Thoracic aorta (tissue), 2 donors: ENCODE data around the gene NTNG1. TPM values are rescaled to one million over a fixed set of nuclear protein-coding genes. Genes with fewer than 3 reads are reported as not detected.

ENCODE experiments used
- ATAC-seq: fragments of 150-250 bp; one replicate; pipeline ENCODE4 v1.8.0; 2017; ENCODE audit warnings: low read depth; ENCODE audit not compliant: insufficient number of reproducible peaks, low FRiP score
- DNase-seq: peaks from one replicate; pipeline ENCODE4 v3.0.0-alpha.2; 2020; ENCODE audit warnings: low spot score
- H3K27ac ChIP-seq, 2 donors: fragments of 200-600 bp; sonication (generic); 1 replicate in 1 of 2; 2 replicates in 1 of 2; pipeline ENCODE4 v1.5.1; 2016; ENCODE audit warnings: mild to moderate bottlenecking in 2 of 2, moderate library complexity in 2 of 2
- H3K27me3 ChIP-seq: fragments of 200-600 bp; sonication (generic); replicated peaks from 2 replicates; pipeline ENCODE4 v1.6.0; 2016; ENCODE audit warnings: mild to moderate bottlenecking; ENCODE audit not compliant: insufficient read depth
- H3K36me3 ChIP-seq: fragments of 200-600 bp; sonication (generic); one replicate; pipeline ENCODE4 v1.5.1; 2016
- H3K4me1 ChIP-seq, 2 donors: fragments of 200-600 bp; sonication (generic); 1 replicate in 1 of 2; 2 replicates in 1 of 2; pipeline versions ENCODE4 v1.5.1 to v1.6.0; 2016; ENCODE audit warnings: low read depth in 2 of 2, mild to moderate bottlenecking in 1 of 2; ENCODE audit not compliant: control insufficient read depth in 1 of 2
- H3K4me3 ChIP-seq: fragments of 200-600 bp; sonication (generic); 2 replicates; pipeline ENCODE4 v1.5.1; 2016; ENCODE audit warnings: mild to moderate bottlenecking
- H3K9me3 ChIP-seq: fragments of 200-600 bp; sonication (generic); 2 replicates; pipeline ENCODE4 v1.5.1; 2016
- CTCF ChIP-seq: fragments of 200-600 bp; sonication (generic); IDR thresholded peaks from one replicate; pipeline ENCODE4 v1.5.1; 2019; ENCODE audit warnings: antibody characterized with exemption
- total RNA-seq, 2 donors: library from RNA; depleted of rRNA; stranded (reverse); fragments of >200 nt; gene quantifications; one replicate each; pipeline versions ENCODE4 v1.1.0 to v1.2.3, GENCODE V29; 2016

Gene NTNG1
- total RNA-seq, 2 donors from 2014 or later = 0.99 to 1.4 TPM

- Histone ChIP-seq H3K27ac (no peak overlapping the region), H3K9me3 (no peaks in the 10 kb centered on the region), H3K4me1 (no peaks in the 10 kb centered on the region), H3K27me3 (no peaks in the 10 kb centered on the region), H3K36me3 (no peaks in the 10 kb centered on the region), H3K4me3 (no peak overlapping the region)
- no peak for TF ChIP-seq CTCF
- DNase-seq (no peak), ATAC-seq (no peak)
Observed at GRCh38 chr1:107479865-107480350, 339.1 kb downstream of the NTNG1 start.

GRCh38 chr1:107480548-107481415 is 339.9 kb downstream of the NTNG1 start:
- Histone ChIP-seq H3K9me3 (no peaks in the 10 kb centered on the region), H3K36me3 (no peaks in the 10 kb centered on the region), H3K27me3 (no peaks in the 10 kb centered on the region), H3K4me3 (no peak overlapping the region), H3K4me1 (no peaks in the 10 kb centered on the region), H3K27ac (no peak overlapping the region)
- DNase-seq (no peak), ATAC-seq (no peak)
- no peak for TF ChIP-seq CTCF

- ATAC-seq (no peak), DNase-seq (no peak)
- Histone ChIP-seq H3K9me3 (no peaks in the 10 kb centered on the region), H3K36me3 (no peaks in the 10 kb centered on the region), H3K27me3 (no peaks in the 10 kb centered on the region), H3K4me1 (no peaks in the 10 kb centered on the region), H3K4me3 (no peak overlapping the region), H3K27ac (no peak overlapping the region)
- no peak for TF ChIP-seq CTCF
Observed at GRCh38 chr1:107481756-107482384, 341.0 kb downstream of the NTNG1 start.

- Histone ChIP-seq H3K36me3 (no peaks in the 10 kb centered on the region), H3K4me3 (no peak overlapping the region), H3K4me1 (no peaks in the 10 kb centered on the region), H3K27ac (no peak overlapping the region), H3K9me3 (no peaks in the 10 kb centered on the region), H3K27me3 (no peaks in the 10 kb centered on the region)
- no peak for DNase-seq
- no peak for TF ChIP-seq CTCF
- no peak for ATAC-seq
Observed at GRCh38 chr1:107483949-107484348, 343.1 kb downstream of the NTNG1 start.

- H3K4me1 ChIP-seq = no peaks in the 10 kb centered on the region
- TF ChIP-seq CTCF = no peak
- DNase-seq = no peak
- H3K36me3 ChIP-seq = no peaks in the 10 kb centered on the region
- H3K4me3 ChIP-seq = no peak overlapping the region
- no peak overlapping the region for H3K27ac ChIP-seq
- no peaks in the 10 kb centered on the region for H3K9me3 ChIP-seq
- no peak for ATAC-seq
- H3K27me3 ChIP-seq = no peaks in the 10 kb centered on the region
Observed at GRCh38 chr1:107486349-107486748, 345.5 kb downstream of the NTNG1 start.
